ENCODE data around the gene SLC10A7. TPM values are rescaled to one million over a fixed set of nuclear protein-coding genes. Genes with fewer than 3 reads are reported as not detected.

Gene SLC10A7
- total and polyA plus RNA-seq, 2 donors from 2014 or later: 1.9 to 15.1 TPM

GRCh38 chr4:146212781-146213180 is 309.0 kb downstream of the SLC10A7 start:
- intact Hi-C loops (cut with DNase I): no loop called here
- Histone ChIP-seq H3K9me3 (ENCODE audit: control insufficient read depth in 2 of 3, insufficient read depth in 1 of 3, low read length in 3 of 3) (no peaks in the 10 kb centered on the region), H3K27me3 (ENCODE audit: control insufficient read depth, insufficient read depth, low read length) (no peaks in the 10 kb centered on the region), H3K4me1 (ENCODE audit: control insufficient read depth in 2 of 3, insufficient read depth in 2 of 3, low read depth in 1 of 3, low read length in 3 of 3) (no peaks in the 10 kb centered on the region), H3K4me3 (ENCODE audit: low read length in 3 of 3) (no peak overlapping the region), H3K27ac (ENCODE audit: low read depth in 2 of 2, low read length in 2 of 2) (no peak overlapping the region), H3K36me3 (ENCODE audit: control insufficient read depth in 2 of 3, insufficient read depth in 3 of 3, low read length in 3 of 3) (no peaks in the 10 kb centered on the region), H3K9ac (ENCODE audit: low read length in 3 of 3) (no peak overlapping the region)
- no peak for TF ChIP-seq CTCF (IDR thresholded peaks at IDR 0.05; ENCODE audit: borderline replicate concordance, extremely low read depth, insufficient read depth)
- FAIRE-seq (no peak), DNase-seq (no peak)

GRCh38 chr4:146211440-146211839 is 310.3 kb downstream of the SLC10A7 start:
- H3K27ac ChIP-seq (ENCODE audit: low read depth in 2 of 2, low read length in 2 of 2): no peak overlapping the region
- no peaks in the 10 kb centered on the region for H3K27me3 ChIP-seq (ENCODE audit: control insufficient read depth, insufficient read depth, low read length)
- H3K4me1 ChIP-seq (ENCODE audit: control insufficient read depth in 2 of 3, insufficient read depth in 2 of 3, low read depth in 1 of 3, low read length in 3 of 3): no peaks in the 10 kb centered on the region
- H3K4me3 ChIP-seq (ENCODE audit: low read length in 3 of 3): no peak overlapping the region
- FAIRE-seq (no peak), DNase-seq (no peak)
- intact Hi-C loops (cut with DNase I): no loop called here
- H3K36me3 ChIP-seq (ENCODE audit: control insufficient read depth in 2 of 3, insufficient read depth in 3 of 3, low read length in 3 of 3): no peaks in the 10 kb centered on the region
- no peaks in the 10 kb centered on the region for H3K9me3 ChIP-seq (ENCODE audit: control insufficient read depth in 2 of 3, insufficient read depth in 1 of 3, low read length in 3 of 3)
- H3K9ac ChIP-seq (ENCODE audit: low read length in 3 of 3): no peak overlapping the region
- no peak for TF ChIP-seq CTCF (IDR thresholded peaks at IDR 0.05; ENCODE audit: borderline replicate concordance, extremely low read depth, insufficient read depth)

DNA sequence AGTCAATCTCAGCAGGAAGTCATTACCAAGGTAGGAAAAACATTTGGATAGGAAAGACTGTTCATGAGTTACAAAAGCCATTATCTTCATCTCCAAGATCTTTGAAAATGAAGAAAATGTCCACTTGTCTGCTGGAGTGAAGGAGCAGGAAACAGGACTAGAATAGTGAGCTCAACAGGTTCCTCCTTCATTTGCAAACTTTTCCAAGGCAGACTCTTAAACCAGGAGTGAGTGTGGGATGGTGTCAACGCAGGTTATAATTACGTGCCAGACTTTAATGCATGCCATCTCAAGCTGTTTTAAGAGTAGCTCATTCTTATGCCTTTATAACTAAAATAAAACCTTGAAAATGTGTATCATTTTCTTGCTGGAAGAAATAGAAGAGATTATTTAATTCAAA is 310.9 kb downstream of the SLC10A7 start:
- no peak for TF ChIP-seq CTCF (IDR thresholded peaks at IDR 0.05; ENCODE audit: borderline replicate concordance, extremely low read depth, insufficient read depth)
- intact Hi-C loops (cut with DNase I): no loop called here
- FAIRE-seq: no peak

DNA sequence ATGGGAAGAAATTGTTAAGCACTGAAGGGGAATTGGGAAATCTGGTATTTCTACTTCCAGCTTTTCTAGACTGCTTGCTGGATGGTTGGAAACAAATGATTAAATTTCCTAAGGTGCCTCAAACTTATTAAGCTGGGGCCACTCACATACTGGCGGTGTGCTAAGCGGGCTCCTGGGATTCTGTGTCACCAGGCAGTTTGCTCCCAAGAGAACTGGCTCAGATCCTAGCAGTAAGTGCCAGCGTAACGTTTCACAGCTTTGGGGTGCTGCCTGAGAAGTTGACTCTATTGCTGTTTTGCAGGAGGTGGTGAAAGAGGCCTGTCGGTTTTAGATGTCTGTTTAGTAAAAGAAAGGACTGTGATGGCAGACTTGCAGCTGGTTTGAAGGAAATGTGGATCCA is 314.3 kb downstream of the SLC10A7 start:
- TF ChIP-seq CTCF (IDR thresholded peaks at IDR 0.05; ENCODE audit: borderline replicate concordance, extremely low read depth, insufficient read depth): no peak
- H3K27me3 ChIP-seq (ENCODE audit: control insufficient read depth, insufficient read depth, low read length): no peaks in the 10 kb centered on the region
- H3K4me3 ChIP-seq (ENCODE audit: low read length in 3 of 3): no peak overlapping the region
- DNase-seq: no peak
- intact Hi-C loops (cut with DNase I): no loop called here
- no peak overlapping the region for H3K27ac ChIP-seq (ENCODE audit: low read depth in 2 of 2, low read length in 2 of 2)
- H3K9me3 ChIP-seq (ENCODE audit: control insufficient read depth in 2 of 3, insufficient read depth in 1 of 3, low read length in 3 of 3): no peaks in the 10 kb centered on the region
- FAIRE-seq: no peak
- H3K4me1 ChIP-seq (ENCODE audit: control insufficient read depth in 2 of 3, insufficient read depth in 2 of 3, low read depth in 1 of 3, low read length in 3 of 3): no peaks in the 10 kb centered on the region
- H3K9ac ChIP-seq (ENCODE audit: low read length in 3 of 3): no peak overlapping the region
- H3K36me3 ChIP-seq (ENCODE audit: control insufficient read depth in 2 of 3, insufficient read depth in 3 of 3, low read length in 3 of 3): no peaks in the 10 kb centered on the region

More for the DNA sequence above, 310.9 kb downstream of the SLC10A7 start:
- H3K27ac ChIP-seq (ENCODE audit: low read depth in 2 of 2, low read length in 2 of 2): no peak overlapping the region
- H3K36me3 ChIP-seq (ENCODE audit: control insufficient read depth in 2 of 3, insufficient read depth in 3 of 3, low read length in 3 of 3): no peaks in the 10 kb centered on the region
- no peaks in the 10 kb centered on the region for H3K9me3 ChIP-seq (ENCODE audit: control insufficient read depth in 2 of 3, insufficient read depth in 1 of 3, low read length in 3 of 3)
- H3K9ac ChIP-seq (ENCODE audit: low read length in 3 of 3): no peak overlapping the region
- H3K4me3 ChIP-seq (ENCODE audit: low read length in 3 of 3): no peak overlapping the region
- H3K27me3 ChIP-seq (ENCODE audit: control insufficient read depth, insufficient read depth, low read length): no peaks in the 10 kb centered on the region
- H3K4me1 ChIP-seq (ENCODE audit: control insufficient read depth in 2 of 3, insufficient read depth in 2 of 3, low read depth in 1 of 3, low read length in 3 of 3): no peaks in the 10 kb centered on the region
- DNase-seq: no peak
